HepG2 (cell line): Measurements from ENCODE around the gene SMAP2. TPM values are rescaled to one million over a fixed set of nuclear protein-coding genes. Genes with fewer than 3 reads are reported as not detected.

ENCODE experiments used
- ATAD3A ChIP-seq: sonication (generic); formaldehyde crosslinking; IDR thresholded peaks from 2 replicates; pipeline ENCODE4 v1.4.0; 2020; ENCODE audit warnings: missing genetic modification reagents
- BCL6 ChIP-seq: IDR thresholded peaks from 2 replicates; pipeline ENCODE4 v1.6.1; 2016; ENCODE audit warnings: missing genetic modification reagents, missing compliant biosample characterization
- HNRNPK ChIP-seq: fragments of 200-400 bp; formaldehyde crosslinking; IDR thresholded peaks from 2 replicates; pipeline ENCODE4 v1.6.1; 2018; ENCODE audit warnings: low read length, low read depth, moderate library complexity, mild to moderate bottlenecking; ENCODE audit not compliant: poor library complexity, severe bottlenecking
- IRX3 ChIP-seq: sonication (generic); formaldehyde crosslinking; IDR thresholded peaks from 2 replicates; pipeline ENCODE4 v1.8.1; 2023; ENCODE audit warnings: mild to moderate bottlenecking, low read depth, missing genetic modification reagents, borderline replicate concordance
- MXI1 ChIP-seq: IDR thresholded peaks from 3 replicates; pipeline ENCODE4 v1.6.1; 2012; ENCODE audit warnings: low read depth, low read length, inconsistent platforms, borderline replicate concordance
- PLSCR1 ChIP-seq: sonication (generic); formaldehyde crosslinking; IDR thresholded peaks from 2 replicates; pipeline ENCODE4 v1.5.0; 2020; ENCODE audit warnings: missing genetic modification reagents, mild to moderate bottlenecking, borderline replicate concordance
- POLR2AphosphoS5 ChIP-seq: IDR thresholded peaks from 2 replicates; pipeline ENCODE4 v1.6.1; 2012; ENCODE audit warnings: low read depth, low read length
- SRSF9 ChIP-seq: fragments of 200-400 bp; formaldehyde crosslinking; IDR thresholded peaks from 2 replicates; pipeline ENCODE4 v1.6.1; 2018; ENCODE audit warnings: borderline replicate concordance, mild to moderate bottlenecking, low read depth, low read length; ENCODE audit not compliant: insufficient read depth, poor library complexity, severe bottlenecking
- STAT6 ChIP-seq: sonication (generic); formaldehyde crosslinking; IDR thresholded peaks from 2 replicates; pipeline ENCODE4 v1.4.0; 2020; ENCODE audit warnings: missing genetic modification reagents, mild to moderate bottlenecking, borderline replicate concordance
- TFDP1 ChIP-seq: IDR thresholded peaks from 2 replicates; pipeline ENCODE4 v1.6.1; 2016; ENCODE audit warnings: missing compliant biosample characterization, missing genetic modification reagents, borderline replicate concordance
- ZFAT ChIP-seq: sonication (generic); formaldehyde crosslinking; conservative IDR thresholded peaks from 2 replicates; pipeline ENCODE4 v1.8.1; 2023; ENCODE audit warnings: missing genetic modification reagents, inconsistent platforms
- polyA plus RNA-seq, 8 experiments: library from polyadenylated mRNA; depleted of rRNA in 3 of 8; stranded (reverse) in 7 of 8; unstranded in 1 of 8; fragments of >200 nt; fragmentation: Illumina TruSeq in 4 of 8; extraction: Trizol in 4 of 8; gene quantifications; 2 replicates each; pipeline versions ENCODE4 v1.2.1 to v1.2.3, GENCODE V29; 2011 to 2016; ENCODE audit warnings: low read depth in 4 of 8, missing spikeins in 1 of 8, mixed read lengths in 1 of 8; ENCODE audit not compliant: insufficient read depth in 1 of 8
- total RNA-seq, 5 experiments: library from RNA; depleted of rRNA; stranded (reverse); fragments of >200 nt; fragmentation: Illumina TruSeq; extraction: Trizol; gene quantifications; 2 replicates each; pipeline ENCODE4 v1.2.3, GENCODE V29; 2016; ENCODE audit warnings: low read depth in 1 of 5
- TF ChIP-seq, protein P1 (sequence below): sonication (generic); formaldehyde crosslinking; IDR thresholded peaks from 2 replicates; pipeline ENCODE4 v1.5.1; 2020; ENCODE audit warnings: missing genetic modification reagents, mild to moderate bottlenecking, borderline replicate concordance
- TF ChIP-seq, protein P2 (sequence below): IDR thresholded peaks from 2 replicates; pipeline ENCODE4 v1.4.0; 2020; ENCODE audit warnings: mild to moderate bottlenecking, missing genetic modification reagents

The SMAP2 gene
- total and polyA plus RNA-seq, 2 of the 13 experiments (the other 11 are each of a cell fraction or from before 2014, with no cell fraction given) = 19.0 to 22.3 TPM

DNA sequence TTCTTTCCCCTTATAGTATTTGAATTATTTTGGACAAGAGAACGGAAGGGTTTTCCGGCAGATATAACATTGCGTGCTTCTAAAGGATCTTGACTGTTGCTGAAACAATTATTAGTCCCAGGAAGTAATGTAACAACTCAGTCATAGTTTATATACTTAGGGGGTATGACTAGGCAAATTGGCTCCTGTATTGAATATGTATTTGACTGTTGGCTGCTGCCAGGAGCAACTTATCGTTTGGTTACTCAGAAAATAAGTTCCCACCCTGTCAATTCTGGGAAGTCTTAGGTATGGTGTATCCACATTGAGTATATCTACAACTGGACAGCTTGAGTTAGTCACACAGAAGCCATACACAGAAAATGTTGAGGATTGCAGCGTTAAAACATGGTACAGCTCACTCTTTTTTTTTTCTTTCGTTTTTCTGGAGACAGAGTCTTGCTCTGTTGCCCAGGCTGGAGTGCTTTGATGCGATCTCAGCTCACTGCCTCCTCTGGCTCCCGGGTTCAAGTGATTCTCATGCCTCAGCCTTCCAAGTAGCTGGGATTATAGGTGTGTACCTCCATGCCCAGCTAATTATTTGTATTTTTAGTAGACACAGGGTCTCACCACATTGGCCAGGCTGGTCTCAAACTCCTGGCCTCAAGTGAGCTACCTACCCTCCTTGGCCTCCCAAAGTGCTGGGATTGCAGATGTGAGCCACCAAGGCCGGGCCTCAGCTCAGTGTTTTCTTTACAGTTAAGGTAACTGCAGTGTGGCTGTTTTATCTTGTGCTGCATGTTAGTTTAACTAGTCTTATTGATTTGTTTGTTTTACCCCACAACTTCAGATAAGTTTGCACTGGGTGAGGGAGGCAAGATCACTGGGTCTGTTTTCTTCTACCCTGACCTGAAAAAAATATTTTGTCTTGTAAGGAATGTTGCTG lies 10.2 kb downstream of the SMAP2 start (continued):
- TF ChIP-seq STAT6 (CRISPR knock-in tag) (peak; percentile 61; the same call in 1 of the 2 replicates), IRX3 (CRISPR knock-in tag) (no peak), BCL6 (CRISPR knock-in tag) (peak; percentile 47; the same call in 1 of the 2 replicates), TFDP1 (no peak), ZFAT (CRISPR knock-in tag) (no peak), SRSF9 (no peak), HNRNPK (no peak), ATAD3A (no peak), POLR2AphosphoS5 (no peak), MXI1 (0 out of 3 replicates have a peak, but pooled peaks have one; percentile 12), PLSCR1 (CRISPR knock-in tag) (no peak)
- TF ChIP-seq, protein P1, sequence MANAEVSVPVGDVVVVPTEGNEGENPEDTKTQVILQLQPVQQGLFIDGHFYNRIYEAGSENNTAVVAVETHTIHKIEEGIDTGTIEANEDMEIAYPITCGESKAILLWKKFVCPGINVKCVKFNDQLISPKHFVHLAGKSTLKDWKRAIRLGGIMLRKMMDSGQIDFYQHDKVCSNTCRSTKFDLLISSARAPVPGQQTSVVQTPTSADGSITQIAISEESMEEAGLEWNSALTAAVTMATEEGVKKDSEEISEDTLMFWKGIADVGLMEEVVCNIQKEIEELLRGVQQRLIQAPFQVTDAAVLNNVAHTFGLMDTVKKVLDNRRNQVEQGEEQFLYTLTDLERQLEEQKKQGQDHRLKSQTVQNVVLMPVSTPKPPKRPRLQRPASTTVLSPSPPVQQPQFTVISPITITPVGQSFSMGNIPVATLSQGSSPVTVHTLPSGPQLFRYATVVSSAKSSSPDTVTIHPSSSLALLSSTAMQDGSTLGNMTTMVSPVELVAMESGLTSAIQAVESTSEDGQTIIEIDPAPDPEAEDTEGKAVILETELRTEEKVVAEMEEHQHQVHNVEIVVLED = peak; percentile 21; the same call in 1 of the 2 replicates
- TF ChIP-seq, protein P2, sequence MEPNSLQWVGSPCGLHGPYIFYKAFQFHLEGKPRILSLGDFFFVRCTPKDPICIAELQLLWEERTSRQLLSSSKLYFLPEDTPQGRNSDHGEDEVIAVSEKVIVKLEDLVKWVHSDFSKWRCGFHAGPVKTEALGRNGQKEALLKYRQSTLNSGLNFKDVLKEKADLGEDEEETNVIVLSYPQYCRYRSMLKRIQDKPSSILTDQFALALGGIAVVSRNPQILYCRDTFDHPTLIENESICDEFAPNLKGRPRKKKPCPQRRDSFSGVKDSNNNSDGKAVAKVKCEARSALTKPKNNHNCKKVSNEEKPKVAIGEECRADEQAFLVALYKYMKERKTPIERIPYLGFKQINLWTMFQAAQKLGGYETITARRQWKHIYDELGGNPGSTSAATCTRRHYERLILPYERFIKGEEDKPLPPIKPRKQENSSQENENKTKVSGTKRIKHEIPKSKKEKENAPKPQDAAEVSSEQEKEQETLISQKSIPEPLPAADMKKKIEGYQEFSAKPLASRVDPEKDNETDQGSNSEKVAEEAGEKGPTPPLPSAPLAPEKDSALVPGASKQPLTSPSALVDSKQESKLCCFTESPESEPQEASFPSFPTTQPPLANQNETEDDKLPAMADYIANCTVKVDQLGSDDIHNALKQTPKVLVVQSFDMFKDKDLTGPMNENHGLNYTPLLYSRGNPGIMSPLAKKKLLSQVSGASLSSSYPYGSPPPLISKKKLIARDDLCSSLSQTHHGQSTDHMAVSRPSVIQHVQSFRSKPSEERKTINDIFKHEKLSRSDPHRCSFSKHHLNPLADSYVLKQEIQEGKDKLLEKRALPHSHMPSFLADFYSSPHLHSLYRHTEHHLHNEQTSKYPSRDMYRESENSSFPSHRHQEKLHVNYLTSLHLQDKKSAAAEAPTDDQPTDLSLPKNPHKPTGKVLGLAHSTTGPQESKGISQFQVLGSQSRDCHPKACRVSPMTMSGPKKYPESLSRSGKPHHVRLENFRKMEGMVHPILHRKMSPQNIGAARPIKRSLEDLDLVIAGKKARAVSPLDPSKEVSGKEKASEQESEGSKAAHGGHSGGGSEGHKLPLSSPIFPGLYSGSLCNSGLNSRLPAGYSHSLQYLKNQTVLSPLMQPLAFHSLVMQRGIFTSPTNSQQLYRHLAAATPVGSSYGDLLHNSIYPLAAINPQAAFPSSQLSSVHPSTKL (CRISPR knock-in tag) = peak; percentile 92
